Stimulated activated naive CD4-positive, alpha-beta T cell treated with Interleukin-2 at 50 U/mL for 16 hours (primary cell): Measurements from ENCODE around the gene HNRNPA1L2.
A peak's percentile ranks its signal among the peaks of the same experiment; 100 is the strongest.
"Not testable (repeated sequence)": the region's sequence is repeated elsewhere in the genome, so short reads cannot be mapped to it uniquely, and the experiment has no call there.

Experiments
- DNase-seq: peaks from one replicate; lab custom pipeline; 2025; lab: John Stamatoyannopoulos, UW

The HNRNPA1L2 gene

DNA sequence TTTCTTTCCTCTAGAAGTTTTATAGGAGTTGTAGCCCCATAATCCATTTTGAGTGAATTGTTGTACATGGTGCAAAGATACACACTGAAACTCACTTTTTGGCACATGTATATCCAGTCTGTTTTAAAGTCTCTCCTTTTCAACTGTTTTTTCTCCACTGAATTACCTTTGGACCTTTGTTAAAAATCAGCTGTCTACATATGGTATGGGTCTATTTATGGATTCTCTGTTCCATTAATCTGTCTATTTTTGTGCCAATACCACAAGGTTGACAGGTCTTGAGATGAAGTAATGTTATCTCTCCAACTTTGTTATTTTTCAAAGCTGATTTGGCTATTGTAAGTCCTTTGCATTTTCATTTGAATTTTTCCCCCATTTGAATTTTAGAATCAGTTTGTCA lies 4.7 kb downstream of the HNRNPA1L2 start:
- no peak for DNase-seq

DNA sequence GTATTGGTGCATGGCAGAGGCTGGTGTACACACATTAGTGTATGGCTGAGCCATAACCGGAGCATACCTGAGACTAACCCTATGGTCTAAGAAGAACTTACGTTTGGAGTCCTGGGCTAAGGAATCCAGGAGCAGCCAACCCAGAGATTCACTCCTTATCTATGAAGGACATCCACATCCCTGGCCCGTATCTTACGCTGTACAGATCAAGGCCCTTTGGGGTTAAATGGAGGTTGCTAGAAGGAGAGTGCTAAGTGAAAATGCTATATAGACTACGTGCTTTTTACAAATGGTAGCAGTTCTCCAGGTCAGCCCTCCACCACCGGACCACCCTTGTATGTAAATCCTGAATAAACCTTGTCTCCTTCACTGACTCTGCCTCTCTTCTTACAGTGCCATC lies 8.5 kb downstream of the HNRNPA1L2 start:
- no peak for DNase-seq

DNA sequence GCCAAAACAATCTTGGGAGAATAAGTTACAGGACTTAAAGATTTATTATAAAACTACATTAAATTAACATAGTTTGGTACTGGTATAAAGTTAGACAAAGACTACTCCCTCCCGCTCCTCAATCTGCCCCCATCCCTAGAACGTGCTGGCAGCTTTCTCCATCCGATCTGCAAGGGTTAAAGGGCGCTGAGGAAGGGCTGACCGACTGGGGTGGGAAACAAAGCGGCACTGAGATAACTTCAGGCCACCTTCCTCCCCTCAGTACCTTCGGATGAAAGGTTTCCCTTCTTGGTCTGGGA lies 9.6 kb downstream of the HNRNPA1L2 start:
- no peak for DNase-seq

DNA sequence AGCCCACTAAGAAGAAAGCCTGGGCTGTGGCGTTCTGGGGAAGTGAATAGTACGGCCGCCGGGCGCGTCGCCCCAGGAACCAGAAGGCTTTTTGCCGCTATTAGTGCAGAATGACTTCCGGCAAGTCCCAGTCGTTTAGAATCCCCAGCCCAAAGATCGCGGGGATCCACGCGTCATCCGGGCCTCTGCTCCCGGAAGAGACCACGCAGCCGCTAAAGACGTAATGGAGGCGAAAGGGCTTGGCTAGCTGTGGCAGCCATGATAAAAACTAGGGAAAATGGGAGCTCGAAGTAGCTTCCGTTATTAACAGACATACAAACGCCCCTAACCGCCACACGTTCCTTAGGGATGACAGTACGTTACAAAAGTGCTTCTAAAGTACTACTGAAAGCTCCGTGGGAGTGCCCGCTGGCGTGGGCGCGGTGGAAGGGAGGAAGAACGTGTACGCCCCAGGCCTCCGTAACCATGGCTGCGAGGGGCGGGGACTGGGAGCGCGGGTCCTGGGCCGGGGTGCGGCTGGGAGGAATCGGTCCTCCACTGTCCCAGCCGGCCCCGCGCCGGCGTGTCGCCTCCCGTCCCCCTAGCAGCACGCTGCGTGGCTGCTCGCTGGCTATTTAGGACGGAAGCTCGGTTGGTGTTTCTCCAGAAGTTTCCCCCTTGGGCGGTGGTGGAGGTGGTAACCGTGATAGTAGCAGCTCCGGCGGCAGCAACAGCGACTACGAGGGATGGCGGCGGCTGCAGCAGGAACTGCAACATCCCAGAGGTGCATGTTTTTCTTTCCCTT lies 10.2 kb downstream of the HNRNPA1L2 start, which contains the start of gene SUGT1:
Gene SUGT1 (plus strand): TSS at position 641 of the 784 bp plus-strand sequence. CDS start 85 bp downstream, at position 726.
- peak; percentile 96 for DNase-seq

DNA sequence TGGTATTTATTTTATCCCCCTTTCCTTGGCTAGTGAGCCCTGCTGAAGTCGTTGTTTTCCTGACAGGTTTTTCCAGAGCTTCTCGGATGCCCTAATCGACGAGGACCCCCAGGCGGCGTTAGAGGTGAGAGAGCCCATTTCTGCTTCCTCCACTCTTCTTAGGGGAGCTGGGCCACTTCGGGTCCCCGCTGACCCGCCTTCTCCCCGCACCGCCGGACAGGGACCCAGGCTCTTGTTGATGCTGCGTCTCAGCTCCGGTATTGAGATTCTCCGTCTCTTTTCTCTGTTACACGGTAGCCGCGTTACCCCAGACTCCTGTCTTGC lies 10.7 kb downstream of the HNRNPA1L2 start:
- DNase-seq = no peak

DNA sequence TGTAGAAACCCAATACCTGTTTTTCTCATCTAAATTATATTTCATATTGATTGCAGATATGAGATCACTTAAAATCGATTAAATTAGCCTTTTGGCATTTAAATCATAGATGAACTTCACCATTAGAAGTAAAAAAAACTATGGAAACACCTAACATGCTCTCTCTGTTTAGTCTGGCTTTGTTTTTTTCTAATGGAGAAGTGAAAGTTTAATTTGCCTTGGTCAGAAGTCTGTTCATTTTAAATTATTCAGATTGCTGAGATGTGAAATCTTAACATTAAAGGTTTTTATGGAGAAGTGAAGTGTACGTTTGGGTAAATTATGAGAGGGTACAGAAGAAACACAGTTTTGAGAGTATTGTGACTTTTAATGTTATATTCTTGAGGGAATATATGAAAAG lies 17.1 kb downstream of the HNRNPA1L2 start:
- DNase-seq = no peak

DNA sequence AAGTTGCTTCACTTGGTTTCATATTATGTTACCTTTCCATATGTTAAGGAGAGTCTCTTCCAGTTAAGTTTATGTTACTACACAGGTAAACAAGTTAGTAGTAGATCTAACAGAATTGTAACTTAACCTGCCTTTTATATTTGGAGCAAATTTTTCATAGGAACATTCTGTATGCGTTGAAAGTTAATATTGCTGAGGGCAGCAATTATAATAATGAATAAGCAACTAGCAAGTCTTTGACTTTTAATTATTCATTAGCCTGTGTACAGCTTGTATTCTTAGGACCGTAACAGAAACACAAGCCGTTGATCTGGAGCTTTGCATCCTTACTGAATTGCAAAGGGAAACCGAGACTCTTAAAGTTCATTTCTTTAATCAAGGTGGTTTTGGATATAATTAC lies 22.0 kb downstream of the HNRNPA1L2 start:
- DNase-seq = no peak

DNA sequence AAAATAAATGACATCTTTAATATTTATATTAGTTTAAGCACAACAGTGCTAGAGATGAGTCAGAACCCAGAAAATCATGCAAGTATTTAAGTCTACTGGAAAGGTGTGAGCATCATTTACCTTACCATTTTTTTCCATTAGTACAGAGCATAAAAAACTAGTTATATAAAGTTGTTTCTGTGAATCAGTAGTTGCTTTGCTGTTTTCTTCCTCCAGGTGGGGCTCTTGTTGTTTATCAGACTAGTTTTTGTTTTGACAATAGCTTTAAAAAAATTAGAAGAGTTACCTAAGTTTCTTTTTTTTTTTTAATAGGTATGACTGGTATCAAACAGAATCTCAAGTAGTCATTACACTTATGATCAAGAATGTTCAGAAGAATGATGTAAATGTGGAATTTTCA lies 23.1 kb downstream of the HNRNPA1L2 start:
- DNase-seq = no peak

DNA sequence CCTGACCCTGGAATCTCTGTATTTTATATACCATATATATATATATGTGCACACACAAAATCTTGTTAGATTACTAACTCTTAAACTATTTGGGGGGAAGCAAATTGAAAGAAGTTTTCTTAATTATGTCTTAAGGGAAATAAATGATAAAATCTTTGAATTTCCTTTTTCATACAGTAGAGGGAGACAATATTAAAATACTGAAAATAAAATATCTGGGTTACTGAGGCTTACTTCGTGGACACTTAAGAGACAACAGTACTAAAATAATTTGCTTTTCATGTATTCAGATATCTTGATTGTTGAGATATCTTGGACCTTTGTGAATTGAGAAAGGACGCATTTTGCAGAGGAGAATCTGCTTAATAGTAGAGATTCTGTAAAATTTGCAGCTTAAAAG lies 27.4 kb downstream of the HNRNPA1L2 start:
- DNase-seq = no peak

DNA sequence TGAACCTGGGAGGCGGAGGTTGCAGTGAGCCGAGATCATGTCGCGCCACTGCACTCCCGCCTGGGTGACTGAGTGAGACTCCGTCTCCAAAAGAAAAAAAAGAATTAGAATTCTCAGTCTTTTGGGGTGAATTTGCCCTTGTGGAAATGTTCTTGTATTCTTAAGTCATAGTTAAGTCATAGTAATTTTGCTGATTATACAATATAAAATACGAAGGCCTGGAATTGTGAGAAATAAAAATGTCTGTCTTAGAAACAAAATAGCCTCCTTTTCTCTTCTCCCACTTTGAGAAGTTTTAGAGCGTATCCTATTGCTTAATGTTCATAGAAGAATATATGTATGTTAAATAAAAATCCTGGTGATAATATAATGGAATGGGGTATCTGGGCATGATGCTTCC lies 28.5 kb downstream of the HNRNPA1L2 start:
- no peak for DNase-seq

DNA sequence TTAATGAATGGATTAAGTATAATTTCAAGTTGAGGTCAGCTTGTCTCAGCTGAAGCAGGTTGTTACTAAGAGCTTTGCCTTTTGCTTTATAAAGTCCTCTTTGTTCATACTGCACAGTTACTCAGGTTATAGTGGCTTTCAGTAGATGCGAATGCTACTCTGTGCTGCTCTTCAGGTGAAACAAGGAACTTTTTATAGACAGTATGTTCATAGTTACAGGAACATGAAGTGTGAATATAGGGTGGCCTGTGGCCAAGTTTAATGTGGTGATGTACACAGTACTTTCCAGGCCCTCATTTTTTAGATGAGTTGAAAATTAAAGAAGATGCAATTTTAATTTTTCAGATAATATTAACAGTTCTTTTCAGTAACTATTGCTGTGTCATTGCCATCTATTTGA lies 31.2 kb downstream of the HNRNPA1L2 start:
- no peak for DNase-seq

DNA sequence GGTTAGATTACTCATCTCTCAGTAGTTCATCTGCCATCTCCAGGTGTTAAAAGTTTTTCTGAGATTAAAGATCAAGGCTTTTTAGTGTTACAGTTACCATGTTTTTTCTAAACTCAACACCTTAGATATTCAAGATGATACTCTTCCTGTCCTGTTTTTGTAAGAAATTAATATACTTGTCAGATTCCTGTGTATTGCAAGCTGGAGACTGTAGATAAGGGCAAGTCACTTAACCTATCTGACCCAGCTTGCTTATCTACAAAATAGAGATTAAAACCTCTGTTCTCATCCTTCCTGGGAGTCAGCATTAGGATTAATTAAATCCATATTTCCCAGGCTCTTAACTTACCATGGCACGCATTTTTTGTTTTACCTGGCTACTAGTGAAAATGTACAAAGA lies 35.6 kb downstream of the HNRNPA1L2 start:
- DNase-seq = no peak

DNA sequence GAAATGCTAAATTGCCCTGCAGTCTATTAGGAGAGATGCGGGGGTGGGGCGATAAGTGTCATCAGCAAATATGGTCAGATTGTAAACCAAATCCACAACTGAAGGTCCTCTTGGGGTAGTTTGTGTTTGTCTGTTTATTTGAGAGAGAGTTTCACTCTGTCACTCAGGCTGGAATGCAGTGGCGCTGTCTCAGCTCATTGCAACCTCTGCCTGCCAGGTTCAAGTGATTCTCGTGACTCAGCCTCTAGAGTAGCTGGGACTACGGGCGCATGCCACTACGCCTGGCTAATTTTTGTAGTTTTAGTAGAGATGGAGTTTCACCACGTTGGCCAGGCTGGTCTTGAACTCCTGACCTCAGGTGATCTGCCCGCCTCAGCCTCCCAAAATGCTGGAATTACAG lies 43.6 kb downstream of the HNRNPA1L2 start:
- not testable (repeated sequence) for DNase-seq

DNA sequence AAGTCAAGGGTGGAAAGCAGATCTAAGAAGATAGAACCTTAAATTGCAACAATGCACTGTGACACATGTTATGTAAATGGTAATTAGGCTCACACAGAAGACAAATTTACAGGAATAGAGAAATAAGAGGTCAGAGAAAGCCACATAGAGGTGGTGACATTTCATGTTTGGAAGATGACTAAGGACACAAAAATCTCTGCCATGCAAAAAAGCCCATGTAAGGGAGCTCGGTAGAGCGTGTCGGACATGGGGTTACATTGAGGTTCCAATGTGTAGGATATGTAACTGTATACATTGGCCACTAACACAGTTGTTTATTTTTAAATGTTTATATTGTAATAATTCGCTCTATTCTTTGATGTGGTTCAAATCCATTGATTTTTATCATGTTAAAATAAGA lies 44.1 kb downstream of the HNRNPA1L2 start:
- DNase-seq = no peak
